ENCODE measurements around the gene ZNF628. TPM values are rescaled to one million over a fixed set of nuclear protein-coding genes. Genes with fewer than 3 reads are reported as not detected.

Gene ZNF628
- 12.3 and 13.9 TPM in 2 replicates for total RNA-seq (2022)
- percentile 57 among the genes with signal in this experiment for Bru-seq, nascent RNA
- BruChase-seq, experiment 1, labeled RNA remaining after a 2-hour chase: percentile 56 among the genes with signal in this experiment
- percentile 52 among the genes with signal in this experiment for BruChase-seq, experiment 2, labeled RNA remaining after a 6-hour chase
- long read RNA-seq, partial matches to known transcripts: 0 of 4 reads
- long read RNA-seq, other reads (novel, unspliced or antisense): 0 of 4 reads

- intact Hi-C loops (cut with micrococcal nuclease; ENCODE audit: unreplicated experiment): loop anchor here (2.0 kb wide), 1 partner anchor 15 kb away; the partner anchor contains the start of gene ISOC2
- Mint-ChIP-seq H3K27ac (ENCODE audit: unreplicated experiment) (peak within 1 kb of the TSS; percentile 99), H3K4me3 (ENCODE audit: unreplicated experiment) (peak within 1 kb of the TSS; percentile 94), H3K27me3 (ENCODE audit: insufficient read depth, unreplicated experiment) (no peaks in the 10 kb centered on the region), H3K4me1 (ENCODE audit: low read depth, unreplicated experiment) (peaks cover 19% of the 10 kb centered on the region), H3K36me3 (ENCODE audit: insufficient read depth, unreplicated experiment) (peaks cover 19% of the 10 kb centered on the region), H3K9me3 (ENCODE audit: unreplicated experiment) (no peaks in the 10 kb centered on the region)
- no TSS peak for BruUV-seq (replicated peaks)
- Histone ChIP-seq H3K4me1 (peaks cover 14% of the 10 kb centered on the region), H3K9me3 (no peaks in the 10 kb centered on the region), H3K36me3 (ENCODE audit: control insufficient read depth, insufficient read depth, low read length) (no peaks in the 10 kb centered on the region), H3K27me3 (replicated peaks; ENCODE audit: control insufficient read depth, insufficient read depth, low read length) (no peaks in the 10 kb centered on the region), H3K4me3 (ENCODE audit: low read depth, low read length) (peak within 1 kb of the TSS; percentile 47)
- TF ChIP-seq, protein P1, sequence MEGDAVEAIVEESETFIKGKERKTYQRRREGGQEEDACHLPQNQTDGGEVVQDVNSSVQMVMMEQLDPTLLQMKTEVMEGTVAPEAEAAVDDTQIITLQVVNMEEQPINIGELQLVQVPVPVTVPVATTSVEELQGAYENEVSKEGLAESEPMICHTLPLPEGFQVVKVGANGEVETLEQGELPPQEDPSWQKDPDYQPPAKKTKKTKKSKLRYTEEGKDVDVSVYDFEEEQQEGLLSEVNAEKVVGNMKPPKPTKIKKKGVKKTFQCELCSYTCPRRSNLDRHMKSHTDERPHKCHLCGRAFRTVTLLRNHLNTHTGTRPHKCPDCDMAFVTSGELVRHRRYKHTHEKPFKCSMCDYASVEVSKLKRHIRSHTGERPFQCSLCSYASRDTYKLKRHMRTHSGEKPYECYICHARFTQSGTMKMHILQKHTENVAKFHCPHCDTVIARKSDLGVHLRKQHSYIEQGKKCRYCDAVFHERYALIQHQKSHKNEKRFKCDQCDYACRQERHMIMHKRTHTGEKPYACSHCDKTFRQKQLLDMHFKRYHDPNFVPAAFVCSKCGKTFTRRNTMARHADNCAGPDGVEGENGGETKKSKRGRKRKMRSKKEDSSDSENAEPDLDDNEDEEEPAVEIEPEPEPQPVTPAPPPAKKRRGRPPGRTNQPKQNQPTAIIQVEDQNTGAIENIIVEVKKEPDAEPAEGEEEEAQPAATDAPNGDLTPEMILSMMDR (IDR thresholded peaks at IDR 0.05; ENCODE audit: insufficient read depth in 1 of 2, low read depth in 1 of 2, low read length in 1 of 2, severe bottlenecking in 1 of 2, unreplicated experiment in 1 of 2): no peak
- ChIA-PET POLR2A (interaction anchor here (0.5 to 2.6 kb wide), 30 partner anchors 9 to 407 kb away, joined by 3 to 32 read pairs (median 4); partner anchors contain the start of genes FIZ1, HSPBP1, ISOC2 and KMT5C), CTCF (interaction anchor here (0.6 to 2.3 kb wide), 11 partner anchors 9 to 335 kb away, joined by 3 to 28 read pairs (median 3); partner anchors contain the start of genes ISOC2, NAT14 and ZNF784)
- peak; percentile 99 for DNase-seq
These were observed at the start of gene ZNF628 for GRCh38 chr19:55476100-55476775. TSS of gene ZNF628 (plus strand) at chr19:55476617. CDS start at chr19:55479911, 3,294 bp downstream.

GRCh38 chr19:55431183-55431582, 45.2 kb upstream of the ZNF628 start:
- CTCF ChIA-PET: no interaction called here

More at GRCh38 chr19:55431183-55431582, 45.2 kb upstream of the ZNF628 start:
- Histone ChIP-seq H3K9me3 (no peaks in the 10 kb centered on the region), H3K27me3 (replicated peaks; ENCODE audit: control insufficient read depth, insufficient read depth, low read length) (no peaks in the 10 kb centered on the region), H3K4me3 (ENCODE audit: low read depth, low read length) (no peak overlapping the region), H3K4me1 (no peaks in the 10 kb centered on the region), H3K36me3 (ENCODE audit: control insufficient read depth, insufficient read depth, low read length) (no peaks in the 10 kb centered on the region)
- POLR2A ChIA-PET: no interaction called here
- intact Hi-C loops (cut with micrococcal nuclease; ENCODE audit: unreplicated experiment): no loop called here
- DNase-seq: no peak
- Mint-ChIP-seq H3K4me1 (ENCODE audit: low read depth, unreplicated experiment) (no peaks in the 10 kb centered on the region), H3K36me3 (ENCODE audit: insufficient read depth, unreplicated experiment) (no peaks in the 10 kb centered on the region), H3K27me3 (ENCODE audit: insufficient read depth, unreplicated experiment) (peaks cover 3% of the 10 kb centered on the region), H3K9me3 (ENCODE audit: unreplicated experiment) (no peaks in the 10 kb centered on the region), H3K4me3 (ENCODE audit: unreplicated experiment) (no peak overlapping the region), H3K27ac (ENCODE audit: unreplicated experiment) (no peak overlapping the region)
- TF ChIP-seq, protein P1 (IDR thresholded peaks at IDR 0.05; ENCODE audit: insufficient read depth in 1 of 2, low read depth in 1 of 2, low read length in 1 of 2, severe bottlenecking in 1 of 2, unreplicated experiment in 1 of 2): no peak
- BruUV-seq (replicated peaks): no TSS peak
